Left ventricle myocardium inferior (tissue), 1 donor: ENCODE data around the gene LRRC7. TPM values are rescaled to one million over a fixed set of nuclear protein-coding genes. Genes with fewer than 3 reads are reported as not detected.

Experiments used
- DNase-seq: peaks from one replicate; pipeline ENCODE4 v3.0.0-alpha.2; 2020
- H3K27ac ChIP-seq: fragments of 200-600 bp; replicated peaks from 2 replicates; pipeline ENCODE4 v1.8.0; 2021
- H3K27me3 ChIP-seq: fragments of 200-600 bp; 2 replicates; pipeline ENCODE4 v1.8.0; 2021; ENCODE audit warnings: low read depth
- H3K36me3 ChIP-seq: fragments of 200-600 bp; 2 replicates; pipeline ENCODE4 v1.8.0; 2021
- H3K4me1 ChIP-seq: fragments of 200-600 bp; 2 replicates; pipeline ENCODE4 v1.8.0; 2021
- H3K4me3 ChIP-seq: fragments of 200-600 bp; 2 replicates; pipeline ENCODE4 v1.8.0; 2021; ENCODE audit warnings: mild to moderate bottlenecking, moderate library complexity
- H3K9me3 ChIP-seq: fragments of 200-600 bp; replicated peaks from 2 replicates; pipeline ENCODE4 v1.8.0; 2021
- CTCF ChIP-seq: fragments of 200-600 bp; IDR thresholded peaks from 2 replicates; pipeline ENCODE4 v1.8.0; 2021; ENCODE audit warnings: antibody characterized with exemption, mild to moderate bottlenecking, borderline replicate concordance
- intact Hi-C: fragments of 100-400 bp; cut with micrococcal nuclease; formaldehyde crosslinking; loops from one replicate; pipeline ENCODE4 v1.11.0; 2022
- total RNA-seq: library from RNA; stranded (reverse); fragmentation: NEBNext Ultra II Directional; extraction: Animal tissue kit (Norgen Biotek cat#: 25700); gene quantifications from one replicate; pipeline ENCODE4 v1.2.1, GENCODE V29; 2021
- donor health status: DM: no; HTN: yes; CAD: no; lungs with severe emphysema.

Gene LRRC7
- total RNA-seq, 1 donor from 2014 or later, result 0.44 TPM

GRCh38 chr1:70048336-70049094, 480.8 kb downstream of the LRRC7 start:
- no peak for DNase-seq
- TF ChIP-seq CTCF, result no peak
- peaks cover 19% of the 10 kb centered on the region for H3K4me1 ChIP-seq
- no peak overlapping the region for H3K27ac ChIP-seq
- no peaks in the 10 kb centered on the region for H3K27me3 ChIP-seq
- no peaks in the 10 kb centered on the region for H3K9me3 ChIP-seq
- intact Hi-C loops, result no loop called here
- H3K36me3 ChIP-seq, result no peaks in the 10 kb centered on the region
- no peak overlapping the region for H3K4me3 ChIP-seq

- no peak for DNase-seq
- H3K27ac ChIP-seq, result no peak overlapping the region
- no peaks in the 10 kb centered on the region for H3K36me3 ChIP-seq
- H3K27me3 ChIP-seq, result no peaks in the 10 kb centered on the region
- no peak overlapping the region for H3K4me3 ChIP-seq
- H3K9me3 ChIP-seq, result no peaks in the 10 kb centered on the region
- H3K4me1 ChIP-seq, result peaks cover 7% of the 10 kb centered on the region
- TF ChIP-seq CTCF, result no peak
- intact Hi-C loops, result no loop called here
Measured at GRCh38 chr1:70051926-70052325, 484.2 kb downstream of the LRRC7 start.

- Histone ChIP-seq H3K4me1 (no peaks in the 10 kb centered on the region), H3K27me3 (no peaks in the 10 kb centered on the region), H3K4me3 (no peak overlapping the region), H3K27ac (no peak overlapping the region), H3K36me3 (no peaks in the 10 kb centered on the region), H3K9me3 (no peaks in the 10 kb centered on the region)
- intact Hi-C loops, result no loop called here
- no peak for DNase-seq
- TF ChIP-seq CTCF, result no peak
Measured at GRCh38 chr1:70057500-70057899, 489.8 kb downstream of the LRRC7 start.

GRCh38 chr1:70061231-70061630, 493.5 kb downstream of the LRRC7 start:
- no peak for DNase-seq

GRCh38 chr1:70063861-70064260, 496.1 kb downstream of the LRRC7 start:
- Histone ChIP-seq H3K4me1 (no peaks in the 10 kb centered on the region), H3K27me3 (no peaks in the 10 kb centered on the region), H3K27ac (no peak overlapping the region), H3K4me3 (no peak overlapping the region), H3K9me3 (no peaks in the 10 kb centered on the region), H3K36me3 (no peaks in the 10 kb centered on the region)
- intact Hi-C loops, result no loop called here
- TF ChIP-seq CTCF, result no peak
- DNase-seq, result no peak

More at GRCh38 chr1:70061231-70061630, 493.5 kb downstream of the LRRC7 start:
- Histone ChIP-seq H3K27ac (no peak overlapping the region), H3K27me3 (no peaks in the 10 kb centered on the region), H3K36me3 (no peaks in the 10 kb centered on the region), H3K9me3 (no peaks in the 10 kb centered on the region), H3K4me1 (no peaks in the 10 kb centered on the region), H3K4me3 (no peak overlapping the region)
- intact Hi-C loops, result no loop called here
- TF ChIP-seq CTCF, result no peak
